Measurements from ENCODE around the gene WDPCP.

- TF ChIP-seq CTCF (IDR thresholded peaks at IDR 0.05 in 8 of 11, conservative IDR thresholded peaks at IDR 0.05 in 3 of 11) (no peak), POLR2AphosphoS5 (IDR thresholded peaks at IDR 0.05) (no peak)
Observed at GRCh38 chr2:63581298-63581961, 6.8 kb downstream of the WDPCP start.

All from spleen (tissue), 7 donors.